ENCODE data around the gene HCN2. TPM values are rescaled to one million over a fixed set of nuclear protein-coding genes. Genes with fewer than 3 reads are reported as not detected.

The HCN2 gene
- total RNA-seq, 1 donor from 2014 or later = not detected

- Histone ChIP-seq H3K9ac (ENCODE audit: low read depth in 1 of 3, low read length in 3 of 3) (peak overlapping the region in 1 of 3 donors; percentile 94), H3K36me3 (ENCODE audit: control insufficient read depth in 3 of 3, insufficient read depth in 3 of 3, low read length in 3 of 3) (peaks cover 18 to 36% (median 23%) of the 10 kb centered on the region in 3 donors), H3K4me3 (ENCODE audit: low read length in 3 of 3) (peak overlapping the region in 1 of 3 donors; percentile 78), H3K27me3 (ENCODE audit: control insufficient read depth in 3 of 3, insufficient read depth in 3 of 3, low read length in 3 of 3) (no peaks in the 10 kb centered on the region), H3K9me3 (ENCODE audit: control insufficient read depth in 3 of 3, low read length in 3 of 3) (no peaks in the 10 kb centered on the region), H3K4me1 (ENCODE audit: control insufficient read depth in 3 of 3, insufficient read depth in 3 of 3, low read length in 3 of 3) (peaks cover 32 to 56% (median 52%) of the 10 kb centered on the region in 3 donors), H3K27ac (ENCODE audit: low read depth, low read length) (no peak overlapping the region)
Measured at GRCh38 chr19:577439-578392, 12.0 kb upstream of the HCN2 start.

DNA sequence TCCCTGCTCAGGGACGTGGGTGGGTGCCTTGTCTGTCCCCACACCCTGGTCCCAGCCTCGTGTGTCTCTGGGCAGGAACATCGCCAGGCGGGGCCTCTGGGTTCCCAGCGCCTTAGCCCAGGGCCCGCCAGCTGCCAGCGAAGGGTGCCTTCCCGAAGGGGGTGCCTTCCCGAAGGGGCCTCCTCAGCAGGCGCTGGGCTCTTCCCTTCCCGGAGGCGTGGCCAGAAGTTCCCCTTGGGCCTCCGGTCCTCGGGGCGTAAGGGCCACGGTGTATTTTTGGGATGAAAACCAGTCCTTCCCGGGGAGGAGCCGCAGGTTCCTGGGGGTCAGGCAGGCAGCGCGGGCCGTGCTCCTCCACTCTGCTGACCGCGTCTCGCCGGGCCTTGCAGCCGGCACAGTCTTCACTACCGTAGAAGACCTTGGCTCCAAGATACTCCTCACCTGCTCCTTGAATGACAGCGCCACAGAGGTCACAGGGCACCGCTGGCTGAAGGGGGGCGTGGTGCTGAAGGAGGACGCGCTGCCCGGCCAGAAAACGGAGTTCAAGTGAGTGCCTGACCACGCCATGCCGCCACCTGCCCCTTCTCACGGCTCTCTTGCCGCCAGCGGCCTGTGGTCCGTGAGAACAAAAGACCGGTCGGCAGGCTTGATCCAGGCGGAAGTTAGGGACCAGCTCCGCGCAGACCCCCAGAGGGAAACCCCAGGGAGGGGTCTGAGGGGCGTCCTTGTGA lies 10.4 kb upstream of the HCN2 start:
- Histone ChIP-seq H3K27me3 (ENCODE audit: control insufficient read depth in 3 of 3, insufficient read depth in 3 of 3, low read length in 3 of 3) (no peaks in the 10 kb centered on the region), H3K4me3 (ENCODE audit: low read length in 3 of 3) (no peak overlapping the region), H3K4me1 (ENCODE audit: control insufficient read depth in 3 of 3, insufficient read depth in 3 of 3, low read length in 3 of 3) (peaks cover 23 to 59% (median 44%) of the 10 kb centered on the region in 3 donors), H3K27ac (ENCODE audit: low read depth, low read length) (no peak overlapping the region), H3K36me3 (ENCODE audit: control insufficient read depth in 3 of 3, insufficient read depth in 3 of 3, low read length in 3 of 3) (peaks cover 20 to 38% (median 27%) of the 10 kb centered on the region in 3 donors), H3K9ac (ENCODE audit: low read depth in 1 of 3, low read length in 3 of 3) (peak overlapping the region in 1 of 3 donors; percentile 16), H3K9me3 (ENCODE audit: control insufficient read depth in 3 of 3, low read length in 3 of 3) (no peaks in the 10 kb centered on the region)

DNA sequence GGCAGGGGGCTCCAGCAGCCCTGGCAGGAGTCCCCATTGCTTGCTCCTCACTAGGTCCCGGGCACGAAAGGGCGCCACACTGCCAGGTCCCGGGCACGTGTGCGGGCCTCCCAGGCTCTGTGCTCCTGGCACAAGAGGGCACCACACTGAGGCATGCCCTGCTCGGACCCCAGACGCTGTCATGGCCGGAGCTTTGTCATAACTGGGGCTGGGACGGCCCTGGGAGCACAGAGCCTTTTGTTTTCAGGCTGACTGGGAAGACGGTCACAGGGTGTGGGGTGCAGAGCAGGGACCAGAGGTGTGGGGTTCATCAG lies 9.9 kb upstream of the HCN2 start:
- H3K9ac ChIP-seq (ENCODE audit: low read depth in 1 of 3, low read length in 3 of 3) = peak overlapping the region in 1 of 3 donors; percentile 16
- no peak overlapping the region for H3K27ac ChIP-seq (ENCODE audit: low read depth, low read length)
- peaks cover 0 to under 1% (median 0%) of the 10 kb centered on the region in 3 donors for H3K27me3 ChIP-seq (ENCODE audit: control insufficient read depth in 3 of 3, insufficient read depth in 3 of 3, low read length in 3 of 3)
- H3K4me1 ChIP-seq (ENCODE audit: control insufficient read depth in 3 of 3, insufficient read depth in 3 of 3, low read length in 3 of 3) = peaks cover 19 to 55% (median 39%) of the 10 kb centered on the region in 3 donors
- H3K4me3 ChIP-seq (ENCODE audit: low read length in 3 of 3) = no peak overlapping the region
- H3K9me3 ChIP-seq (ENCODE audit: control insufficient read depth in 3 of 3, low read length in 3 of 3) = no peaks in the 10 kb centered on the region
- H3K36me3 ChIP-seq (ENCODE audit: control insufficient read depth in 3 of 3, insufficient read depth in 3 of 3, low read length in 3 of 3) = peaks cover 20 to 38% (median 27%) of the 10 kb centered on the region in 3 donors

- peaks cover 20 to 35% (median 27%) of the 10 kb centered on the region in 3 donors for H3K36me3 ChIP-seq (ENCODE audit: control insufficient read depth in 3 of 3, insufficient read depth in 3 of 3, low read length in 3 of 3)
- H3K9ac ChIP-seq (ENCODE audit: low read depth in 1 of 3, low read length in 3 of 3) = peak overlapping the region in 1 of 3 donors; percentile 16
- H3K4me3 ChIP-seq (ENCODE audit: low read length in 3 of 3) = no peak overlapping the region
- peaks cover 0 to 3% (median 0%) of the 10 kb centered on the region in 3 donors for H3K27me3 ChIP-seq (ENCODE audit: control insufficient read depth in 3 of 3, insufficient read depth in 3 of 3, low read length in 3 of 3)
- H3K9me3 ChIP-seq (ENCODE audit: control insufficient read depth in 3 of 3, low read length in 3 of 3) = no peaks in the 10 kb centered on the region
- H3K4me1 ChIP-seq (ENCODE audit: control insufficient read depth in 3 of 3, insufficient read depth in 3 of 3, low read length in 3 of 3) = peaks cover 14 to 51% (median 33%) of the 10 kb centered on the region in 3 donors
- no peak overlapping the region for H3K27ac ChIP-seq (ENCODE audit: low read depth, low read length)
Measured at GRCh38 chr19:580274-580835, 9.3 kb upstream of the HCN2 start.

DNA sequence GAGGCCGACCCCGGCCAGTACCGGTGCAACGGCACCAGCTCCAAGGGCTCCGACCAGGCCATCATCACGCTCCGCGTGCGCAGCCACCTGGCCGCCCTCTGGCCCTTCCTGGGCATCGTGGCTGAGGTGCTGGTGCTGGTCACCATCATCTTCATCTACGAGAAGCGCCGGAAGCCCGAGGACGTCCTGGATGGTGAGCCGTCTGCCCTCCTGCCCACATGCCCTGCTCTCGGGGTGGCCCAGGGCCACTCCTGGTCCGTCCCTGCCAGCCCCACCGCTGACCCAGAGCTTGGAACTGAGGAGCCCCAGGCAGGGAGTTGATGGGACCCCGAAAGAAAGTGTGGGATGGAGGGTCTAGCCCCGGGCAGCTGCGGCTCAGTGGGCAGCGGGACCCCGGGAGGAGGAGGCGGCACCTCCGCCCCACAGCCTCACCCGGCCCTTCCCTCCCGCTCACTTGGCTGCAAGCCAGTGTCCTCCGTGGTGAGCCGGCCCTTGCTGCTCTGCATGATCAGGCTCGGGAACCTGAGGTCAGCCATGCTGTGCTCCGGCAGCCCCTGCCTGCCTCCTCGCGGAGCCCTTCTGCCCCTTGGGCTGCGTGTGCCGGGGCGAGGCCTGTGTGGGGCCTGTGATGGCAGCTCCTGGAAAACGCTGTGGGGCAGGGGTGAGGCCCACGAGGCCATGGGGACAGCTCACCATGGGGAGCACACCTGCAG lies 8.1 kb upstream of the HCN2 start:
- Histone ChIP-seq H3K36me3 (ENCODE audit: control insufficient read depth in 3 of 3, insufficient read depth in 3 of 3, low read length in 3 of 3) (peaks cover 20 to 35% (median 27%) of the 10 kb centered on the region in 3 donors), H3K9ac (ENCODE audit: low read depth in 1 of 3, low read length in 3 of 3) (peak overlapping the region in 1 of 3 donors; percentile 3), H3K27me3 (ENCODE audit: control insufficient read depth in 3 of 3, insufficient read depth in 3 of 3, low read length in 3 of 3) (peaks cover 0 to 8% (median 4%) of the 10 kb centered on the region in 3 donors), H3K4me1 (ENCODE audit: control insufficient read depth in 3 of 3, insufficient read depth in 3 of 3, low read length in 3 of 3) (peaks cover 6 to 43% (median 23%) of the 10 kb centered on the region in 3 donors), H3K9me3 (ENCODE audit: control insufficient read depth in 3 of 3, low read length in 3 of 3) (no peaks in the 10 kb centered on the region), H3K4me3 (ENCODE audit: low read length in 3 of 3) (no peak overlapping the region), H3K27ac (ENCODE audit: low read depth, low read length) (no peak overlapping the region)

DNA sequence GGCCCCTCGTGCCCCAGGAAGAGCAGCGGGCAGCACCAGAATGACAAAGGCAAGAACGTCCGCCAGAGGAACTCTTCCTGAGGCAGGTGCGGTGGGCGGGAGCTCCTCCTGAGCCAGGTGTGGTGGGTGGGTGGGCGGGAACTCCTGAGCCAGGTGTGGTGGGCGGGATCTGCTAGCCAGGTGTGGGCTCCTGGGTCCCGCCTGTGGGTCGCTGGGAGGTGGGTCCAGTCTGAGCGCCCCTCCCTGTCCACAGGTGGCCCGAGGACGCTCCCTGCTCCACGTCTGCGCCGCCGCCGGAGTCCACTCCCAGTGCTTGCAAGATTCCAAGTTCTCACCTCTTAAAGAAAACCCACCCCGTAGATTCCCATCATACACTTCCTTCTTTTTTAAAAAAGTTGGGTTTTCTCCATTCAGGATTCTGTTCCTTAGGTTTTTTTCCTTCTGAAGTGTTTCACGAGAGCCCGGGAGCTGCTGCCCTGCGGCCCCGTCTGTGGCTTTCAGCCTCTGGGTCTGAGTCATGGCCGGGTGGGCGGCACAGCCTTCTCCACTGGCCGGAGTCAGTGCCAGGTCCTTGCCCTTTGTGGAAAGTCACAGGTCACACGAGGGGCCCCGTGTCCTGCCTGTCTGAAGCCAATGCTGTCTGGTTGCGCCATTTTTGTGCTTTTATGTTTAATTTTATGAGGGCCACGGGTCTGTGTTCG lies 7.0 kb upstream of the HCN2 start:
- Histone ChIP-seq H3K27me3 (ENCODE audit: control insufficient read depth in 3 of 3, insufficient read depth in 3 of 3, low read length in 3 of 3) (peaks cover 0 to 8% (median 4%) of the 10 kb centered on the region in 3 donors), H3K27ac (ENCODE audit: low read depth, low read length) (no peak overlapping the region), H3K36me3 (ENCODE audit: control insufficient read depth in 3 of 3, insufficient read depth in 3 of 3, low read length in 3 of 3) (peaks cover 20 to 34% (median 27%) of the 10 kb centered on the region in 3 donors), H3K9ac (ENCODE audit: low read depth in 1 of 3, low read length in 3 of 3) (no peak overlapping the region), H3K4me1 (ENCODE audit: control insufficient read depth in 3 of 3, insufficient read depth in 3 of 3, low read length in 3 of 3) (peaks cover 0 to 32% (median 12%) of the 10 kb centered on the region in 3 donors), H3K9me3 (ENCODE audit: control insufficient read depth in 3 of 3, low read length in 3 of 3) (no peaks in the 10 kb centered on the region), H3K4me3 (ENCODE audit: low read length in 3 of 3) (no peak overlapping the region)

- Histone ChIP-seq H3K9ac (ENCODE audit: low read depth in 1 of 3, low read length in 3 of 3) (peak overlapping the region in 1 of 3 donors; percentile 69), H3K9me3 (ENCODE audit: control insufficient read depth in 3 of 3, low read length in 3 of 3) (no peaks in the 10 kb centered on the region), H3K27ac (ENCODE audit: low read depth, low read length) (no peak overlapping the region), H3K36me3 (ENCODE audit: control insufficient read depth in 3 of 3, insufficient read depth in 3 of 3, low read length in 3 of 3) (peaks cover 20 to 33% (median 27%) of the 10 kb centered on the region in 3 donors), H3K4me1 (ENCODE audit: control insufficient read depth in 3 of 3, insufficient read depth in 3 of 3, low read length in 3 of 3) (peaks cover 0 to 25% (median 10%) of the 10 kb centered on the region in 3 donors), H3K4me3 (ENCODE audit: low read length in 3 of 3) (no peak overlapping the region), H3K27me3 (ENCODE audit: control insufficient read depth in 3 of 3, insufficient read depth in 3 of 3, low read length in 3 of 3) (peaks cover 6 to 15% (median 10%) of the 10 kb centered on the region in 3 donors)
Measured at GRCh38 chr19:583198-583967, 6.3 kb upstream of the HCN2 start.

DNA sequence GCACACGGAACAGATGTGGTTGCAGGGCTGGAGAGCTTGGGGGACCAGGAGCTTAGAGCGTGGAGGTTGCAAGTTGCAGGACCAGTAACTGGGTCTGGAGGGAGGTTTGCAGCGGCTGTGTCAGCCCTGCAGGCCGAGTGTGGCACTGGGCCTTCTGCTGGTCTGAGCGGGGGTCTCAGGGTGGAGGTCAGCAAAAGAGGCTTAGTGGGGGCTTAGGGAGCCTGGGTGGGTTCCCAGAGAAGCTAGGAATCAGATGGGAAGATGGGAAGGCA lies 5.8 kb upstream of the HCN2 start:
- Histone ChIP-seq H3K9me3 (ENCODE audit: control insufficient read depth in 3 of 3, low read length in 3 of 3) (no peaks in the 10 kb centered on the region), H3K27ac (ENCODE audit: low read depth, low read length) (no peak overlapping the region), H3K4me3 (ENCODE audit: low read length in 3 of 3) (no peak overlapping the region), H3K36me3 (ENCODE audit: control insufficient read depth in 3 of 3, insufficient read depth in 3 of 3, low read length in 3 of 3) (peaks cover 20 to 33% (median 27%) of the 10 kb centered on the region in 3 donors), H3K4me1 (ENCODE audit: control insufficient read depth in 3 of 3, insufficient read depth in 3 of 3, low read length in 3 of 3) (peaks cover 0 to 22% (median 8%) of the 10 kb centered on the region in 3 donors), H3K27me3 (ENCODE audit: control insufficient read depth in 3 of 3, insufficient read depth in 3 of 3, low read length in 3 of 3) (peaks cover 11 to 20% (median 15%) of the 10 kb centered on the region in 3 donors), H3K9ac (ENCODE audit: low read depth in 1 of 3, low read length in 3 of 3) (peak overlapping the region in 1 of 3 donors; percentile 69)

Measured in skeletal muscle tissue (tissue), 4 donors.